GM12878 (cell line): ENCODE results near the gene ATG4B. TPM values are rescaled to one million over a fixed set of nuclear protein-coding genes. Genes with fewer than 3 reads are reported as not detected.
A peak's percentile ranks its signal among the peaks of the same experiment; 100 is the strongest.

Experiments used
- ATAC-seq: fragments of 200-7000 bp; cut with Tn5 transposase; 3 replicates; pipeline ENCODE4 v1.9.1; 2020; ENCODE audit warnings: mild to moderate bottlenecking, moderate library complexity
- BruUV-seq: library from RNA; stranded (reverse); fragments of 400-500 nt; replicated peaks from 2 replicates; lab custom pipeline; 2021; lab: Mats Ljungman, UMichigan
- CTCF ChIA-PET: fragments of 300-600 bp; sonication (Branson Sonifier 250); formaldehyde crosslinking; extraction: SDS; loops from one replicate; lab custom pipeline; 2021; ENCODE audit warnings: inconsistent platforms; lab: Yijun Ruan, JAX
- POLR2A ChIA-PET: fragments of 350-600 bp; formaldehyde crosslinking; extraction: SDS; loops from one replicate; lab custom pipeline; 2021; ENCODE audit warnings: inconsistent platforms; lab: Charles Lee
- RAD21 ChIA-PET: fragments of 300-600 bp; sonication (Branson Sonifier 250); formaldehyde crosslinking; loops from one replicate; lab custom pipeline; 2023; ENCODE audit warnings: antibody characterized with exemption; ENCODE audit not compliant: unreplicated experiment; lab: Charles Lee
- SMC1A ChIA-PET: fragments of 300-600 bp; sonication (Branson Sonifier 250); formaldehyde crosslinking; loops from one replicate; lab custom pipeline; 2023; ENCODE audit not compliant: unreplicated experiment, uncharacterized antibody; lab: Charles Lee
- DNase-seq: peaks from one replicate; pipeline ENCODE4 v3.0.0-alpha.2; 2011; ENCODE audit warnings: low read depth, low spot score
- FAIRE-seq: peaks from 3 replicates; lab custom pipeline; 2011; peaks lifted over from hg19 to GRCh38; lab: Jason Lieb, UNC
- H2AFZ ChIP-seq: 2 replicates; pipeline ENCODE4 v1.6.0; 2011; ENCODE audit warnings: low read depth, low read length, control low read depth; ENCODE audit not compliant: control insufficient read depth
- H3K27ac ChIP-seq: 2 replicates; pipeline ENCODE4 v1.5.1; 2011; ENCODE audit warnings: control low read depth; ENCODE audit not compliant: control insufficient read depth, insufficient read depth
- H3K27me3 ChIP-seq, 2 experiments: replicated peaks in 1 of 2; 2 replicates each; pipeline versions ENCODE4 v1.6.0 to v1.6.1; 2011; ENCODE audit warnings: low read length in 1 of 2; ENCODE audit not compliant: control insufficient read depth in 2 of 2, insufficient read depth in 2 of 2
- H3K36me3 ChIP-seq, 2 experiments: 2 replicates each; pipeline ENCODE4 v1.5.1; 2011; ENCODE audit warnings: low read length in 1 of 2; ENCODE audit not compliant: control insufficient read depth in 2 of 2, insufficient read depth in 2 of 2
- H3K4me1 ChIP-seq: 2 replicates; pipeline ENCODE4 v1.6.1; 2011; ENCODE audit warnings: mild to moderate bottlenecking, low read length, moderate library complexity, mixed read lengths; ENCODE audit not compliant: control insufficient read depth, insufficient read depth
- H3K4me2 ChIP-seq: 2 replicates; pipeline ENCODE4 v1.6.0; 2011; ENCODE audit warnings: control low read depth; ENCODE audit not compliant: control insufficient read depth, insufficient read depth
- H3K4me3 ChIP-seq: fragments of 200-600 bp; sonication (generic); 2 replicates; pipeline ENCODE4 v1.5.1; 2016
- H3K79me2 ChIP-seq: 2 replicates; pipeline ENCODE4 v1.6.0; 2011; ENCODE audit warnings: low read length; ENCODE audit not compliant: control insufficient read depth, insufficient read depth
- H3K9ac ChIP-seq: 2 replicates; pipeline ENCODE4 v1.8.0; 2011; ENCODE audit warnings: low read length, control low read depth, mixed read lengths; ENCODE audit not compliant: control insufficient read depth, insufficient read depth
- H3K9me3 ChIP-seq: replicated peaks from 3 replicates; pipeline ENCODE4 v1.5.1; 2011; ENCODE audit warnings: mild to moderate bottlenecking, low read length; ENCODE audit not compliant: control insufficient read depth, insufficient read depth
- H4K20me1 ChIP-seq: 2 replicates; pipeline ENCODE4 v1.6.0; 2011; ENCODE audit not compliant: control insufficient read depth, insufficient read depth
- HDGF ChIP-seq: fragments of 450-650 bp; IDR thresholded peaks from 2 replicates; pipeline ENCODE4 v1.6.1; 2016; ENCODE audit warnings: antibody characterized with exemption
- LARP7 ChIP-seq: fragments of 450-650 bp; IDR thresholded peaks from 2 replicates; pipeline ENCODE4 v1.6.1; 2017; ENCODE audit warnings: mild to moderate bottlenecking
- MTA3 ChIP-seq: IDR thresholded peaks from 2 replicates; pipeline ENCODE4 v1.6.1; 2012; ENCODE audit warnings: low read length, inconsistent platforms, borderline replicate concordance
- NFXL1 ChIP-seq: fragments of 450-650 bp; IDR thresholded peaks from 2 replicates; pipeline ENCODE4 v1.6.1; 2017; ENCODE audit warnings: antibody characterized with exemption, mild to moderate bottlenecking, borderline replicate concordance
- NKRF ChIP-seq: fragments of 450-650 bp; conservative IDR thresholded peaks from 2 replicates; pipeline ENCODE4 v1.6.1; 2017; ENCODE audit warnings: mild to moderate bottlenecking, moderate library complexity
- PBX3 ChIP-seq: IDR thresholded peaks from 2 replicates; pipeline ENCODE4 v1.6.1; 2011; ENCODE audit warnings: mild to moderate bottlenecking, low read depth, low read length, moderate library complexity; ENCODE audit not compliant: insufficient replicate concordance
- PML ChIP-seq: IDR thresholded peaks from 2 replicates; pipeline ENCODE4 v1.6.1; 2012; ENCODE audit warnings: low read length, inconsistent platforms
- STAT3 ChIP-seq: IDR thresholded peaks from 2 replicates; pipeline ENCODE4 v1.6.1; 2011; ENCODE audit warnings: low read depth, low read length, improper control_type of control experiment
- TCF7 ChIP-seq: IDR thresholded peaks from 2 replicates; pipeline ENCODE4 v1.6.1; 2014; ENCODE audit warnings: antibody characterized with exemption, borderline replicate concordance
- ZNF207 ChIP-seq: fragments of 450-650 bp; IDR thresholded peaks from 2 replicates; pipeline ENCODE4 v1.6.1; 2014; ENCODE audit warnings: antibody characterized with exemption, mild to moderate bottlenecking, borderline replicate concordance
- WGBS: methylation state at CpG from one replicate; pipeline ENCODE4 v1.1.6; 2016; ENCODE audit warnings: low lambda C conversion rate; ENCODE audit not compliant: insufficient replicate concordance, insufficient coverage; ENCODE audit errors: missing lambda C conversion rate; 5-methylcytosine and 5-hydroxymethylcytosine counted together
- in situ Hi-C: fragments of 300-500 bp; cut with MboI; formaldehyde crosslinking; loops from 9 replicates; pipeline ENCODE4 v1.14.3; 2018; ENCODE audit warnings: mixed read lengths
- intact Hi-C: fragments of 100-400 bp; cut with micrococcal nuclease; formaldehyde crosslinking; loops from one replicate; pipeline ENCODE4 v1.14.2; 2022; ENCODE audit not compliant: unreplicated experiment
- polyA plus RNA-seq, 11 experiments: library from polyadenylated mRNA; depleted of rRNA in 4 of 11; unstranded in 6 of 11; stranded (reverse) in 5 of 11; fragments of >200 nt; fragmentation: Nextera tagmentation in 4 of 11; fragmentation: Illumina TruSeq in 1 of 11; extraction: Ambion mirVana in 4 of 11; extraction: Trizol in 1 of 11; gene quantifications; 1 replicate in 1 of 11; 2 replicates in 10 of 11; pipeline versions ENCODE4 v1.2.1 to v1.2.3, GENCODE V29; 2011 to 2016; ENCODE audit warnings: inconsistent platforms in 2 of 11, missing spikeins in 2 of 11, low read depth in 1 of 11
- total RNA-seq, 4 experiments: library from RNA; depleted of rRNA in 3 of 4; stranded (reverse); fragments of >200 nt in 3 of 4; fragmentation: Illumina TruSeq in 1 of 4; extraction: Trizol in 1 of 4; gene quantifications; 2 replicates each; pipeline versions ENCODE4 v1.2.1 to v1.2.3, GENCODE V29; 2013 to 2021

The ATG4B gene
- total and polyA plus RNA-seq, 10 of the 15 experiments (the other 5 are each of a cell fraction or from before 2014, with no cell fraction given): 5.8 to 84.1 (median 64.9) TPM

- H3K36me3 ChIP-seq: peaks cover 12 to 22% of the 10 kb centered on the region in 2 experiments; a peak in 3 of 4 replicates
- TF ChIP-seq TCF7: no peak
- TF ChIP-seq PML: no peak
- no peak for TF ChIP-seq MTA3
- DNase-seq: no peak
- ChIA-PET RAD21 (no interaction called here), POLR2A (no interaction called here), SMC1A (interaction anchor here (1.3 kb wide), 1 partner anchor 16 kb away, joined by 3 read pairs; no protein-coding TSS in a partner anchor), CTCF (no interaction called here)
- 97% methylated on average over 17 of the region's 17 CpGs for WGBS
- no peaks in the 10 kb centered on the region for H3K9me3 ChIP-seq
- no peak for FAIRE-seq
- H3K79me2 ChIP-seq: peaks cover 45% of the 10 kb centered on the region
- intact Hi-C loops: no loop called here
- no peak overlapping the region for H3K27ac ChIP-seq
- H2AFZ ChIP-seq: no peak overlapping the region
- ATAC-seq: no peak
- H3K4me1 ChIP-seq: peaks cover 7% of the 10 kb centered on the region; the same call in 1 of the 2 replicates
- TSS peak; percentile 28 for BruUV-seq
- in situ Hi-C loops: no loop called here
- 0 out of 2 replicates have a peak, but pooled peaks cover 2% of the 10 kb centered on the region for H4K20me1 ChIP-seq
- no peaks in the 10 kb centered on the region for H3K27me3 ChIP-seq
- H3K4me3 ChIP-seq: no peak overlapping the region
- H3K9ac ChIP-seq: no peak overlapping the region
- H3K4me2 ChIP-seq: no peak overlapping the region
Measured at GRCh38 chr2:241633561-241633960, 3.9 kb upstream of the ATG4B start.

GRCh38 chr2:241635756-241636155 is 1.7 kb upstream of the ATG4B start:
- H2AFZ ChIP-seq: peak overlapping the region; percentile 68
- H4K20me1 ChIP-seq: no peaks in the 10 kb centered on the region
- ATAC-seq: no peak
- no peak for TF ChIP-seq ZNF207
- no peak for TF ChIP-seq NKRF
- no peak for TF ChIP-seq TCF7
- no peak for TF ChIP-seq HDGF
- no peak for TF ChIP-seq PBX3
- no peak for TF ChIP-seq NFXL1
- no peak for TF ChIP-seq LARP7
- no peak for TF ChIP-seq STAT3
- TF ChIP-seq, all 136 proteins: peak for 0
- ChIA-PET SMC1A (interaction anchor here (0.6 to 0.7 kb wide), 2 partner anchors 11 to 18 kb away, joined by 3 to 5 read pairs; no protein-coding TSS in a partner anchor), POLR2A (interaction anchor here (0.6 kb wide), 1 partner anchor 266 kb away, joined by 3 read pairs; no protein-coding TSS in a partner anchor), RAD21 (no interaction called here), CTCF (interaction anchor here (0.6 kb wide), 1 partner anchor 1122 kb away, joined by 3 read pairs; no protein-coding TSS in a partner anchor)
- Histone ChIP-seq H3K27ac (peak overlapping the region; percentile 59), H3K4me3 (peak overlapping the region; percentile 84), H3K36me3 (peaks cover 12 to 24% of the 10 kb centered on the region in 2 experiments; a peak in 3 of 4 replicates), H3K9ac (peak overlapping the region; percentile 87), H3K4me1 (peaks cover 11% of the 10 kb centered on the region), H3K4me2 (peak overlapping the region; percentile 97), H3K9me3 (no peaks in the 10 kb centered on the region; the same call in 1 of the 3 replicates), H3K79me2 (peaks cover 67% of the 10 kb centered on the region), H3K27me3 (no peaks in the 10 kb centered on the region)
- intact Hi-C loops: no loop called here
- BruUV-seq: TSS peak; percentile 48
- in situ Hi-C loops: no loop called here
- FAIRE-seq (no peak), DNase-seq (no peak)
- WGBS: 4% methylated on average over 6 of the region's 6 CpGs
